ENCODE data around the gene ANXA5.

Gene ANXA5

GRCh38 chr4:121650741-121651140 is 46.0 kb downstream of the ANXA5 start:
- DNase-seq (ENCODE audit: low spot score), result no peak
- no peaks in the 10 kb centered on the region for H3K27me3 ChIP-seq (ENCODE audit: insufficient read depth, poor library complexity, severe bottlenecking)
- no peak for TF ChIP-seq CTCF (IDR thresholded peaks at IDR 0.05; ENCODE audit: poor library complexity, severe bottlenecking)
- no peak overlapping the region for H3K27ac ChIP-seq (ENCODE audit: poor library complexity, severe bottlenecking)
- ATAC-seq (ENCODE audit: low read depth), result no peak
- no peaks in the 10 kb centered on the region for H3K4me1 ChIP-seq (ENCODE audit: insufficient read depth, poor library complexity, severe bottlenecking)
- no peaks in the 10 kb centered on the region for H3K36me3 ChIP-seq (ENCODE audit: low read depth)
- H3K4me3 ChIP-seq (ENCODE audit: severe bottlenecking), result no peak overlapping the region
- no peaks in the 10 kb centered on the region for H3K9me3 ChIP-seq (ENCODE audit: severe bottlenecking)

GRCh38 chr4:121648516-121648915 is 48.3 kb downstream of the ANXA5 start:
- Histone ChIP-seq H3K4me3 (ENCODE audit: severe bottlenecking) (no peak overlapping the region), H3K4me1 (ENCODE audit: insufficient read depth, poor library complexity, severe bottlenecking) (no peaks in the 10 kb centered on the region), H3K27me3 (ENCODE audit: insufficient read depth, poor library complexity, severe bottlenecking) (no peaks in the 10 kb centered on the region), H3K9me3 (ENCODE audit: severe bottlenecking) (no peaks in the 10 kb centered on the region), H3K36me3 (ENCODE audit: low read depth) (no peaks in the 10 kb centered on the region), H3K27ac (ENCODE audit: poor library complexity, severe bottlenecking) (no peak overlapping the region)
- ATAC-seq (ENCODE audit: low read depth), result no peak
- DNase-seq (ENCODE audit: low spot score), result no peak
- no peak for TF ChIP-seq CTCF (IDR thresholded peaks at IDR 0.05; ENCODE audit: poor library complexity, severe bottlenecking)

- no peak overlapping the region for H3K4me3 ChIP-seq (ENCODE audit: severe bottlenecking)
- no peak overlapping the region for H3K27ac ChIP-seq (ENCODE audit: poor library complexity, severe bottlenecking)
- no peak for TF ChIP-seq CTCF (IDR thresholded peaks at IDR 0.05; ENCODE audit: poor library complexity, severe bottlenecking)
- no peak for DNase-seq (ENCODE audit: low spot score)
- H3K4me1 ChIP-seq (ENCODE audit: insufficient read depth, poor library complexity, severe bottlenecking), result no peaks in the 10 kb centered on the region
- H3K36me3 ChIP-seq (ENCODE audit: low read depth), result no peaks in the 10 kb centered on the region
- no peaks in the 10 kb centered on the region for H3K27me3 ChIP-seq (ENCODE audit: insufficient read depth, poor library complexity, severe bottlenecking)
- H3K9me3 ChIP-seq (ENCODE audit: severe bottlenecking), result no peaks in the 10 kb centered on the region
- no peak for ATAC-seq (ENCODE audit: low read depth)
Observed at GRCh38 chr4:121642876-121643585, 53.7 kb downstream of the ANXA5 start.

GRCh38 chr4:121642292-121642691 is 54.5 kb downstream of the ANXA5 start:
- H3K27ac ChIP-seq (ENCODE audit: poor library complexity, severe bottlenecking), result no peak overlapping the region
- H3K9me3 ChIP-seq (ENCODE audit: severe bottlenecking), result no peaks in the 10 kb centered on the region
- ATAC-seq (ENCODE audit: low read depth), result no peak
- DNase-seq (ENCODE audit: low spot score), result no peak
- H3K4me1 ChIP-seq (ENCODE audit: insufficient read depth, poor library complexity, severe bottlenecking), result no peaks in the 10 kb centered on the region
- no peak for TF ChIP-seq CTCF (IDR thresholded peaks at IDR 0.05; ENCODE audit: poor library complexity, severe bottlenecking)
- no peak overlapping the region for H3K4me3 ChIP-seq (ENCODE audit: severe bottlenecking)
- H3K27me3 ChIP-seq (ENCODE audit: insufficient read depth, poor library complexity, severe bottlenecking), result no peaks in the 10 kb centered on the region
- no peaks in the 10 kb centered on the region for H3K36me3 ChIP-seq (ENCODE audit: low read depth)

- no peak for TF ChIP-seq CTCF (IDR thresholded peaks at IDR 0.05; ENCODE audit: poor library complexity, severe bottlenecking)
- no peaks in the 10 kb centered on the region for H3K4me1 ChIP-seq (ENCODE audit: insufficient read depth, poor library complexity, severe bottlenecking)
- ATAC-seq (ENCODE audit: low read depth) (no peak), DNase-seq (ENCODE audit: low spot score) (no peak)
- H3K9me3 ChIP-seq (ENCODE audit: severe bottlenecking), result no peaks in the 10 kb centered on the region
- H3K4me3 ChIP-seq (ENCODE audit: severe bottlenecking), result no peak overlapping the region
- no peaks in the 10 kb centered on the region for H3K27me3 ChIP-seq (ENCODE audit: insufficient read depth, poor library complexity, severe bottlenecking)
- no peaks in the 10 kb centered on the region for H3K36me3 ChIP-seq (ENCODE audit: low read depth)
- H3K27ac ChIP-seq (ENCODE audit: poor library complexity, severe bottlenecking), result no peak overlapping the region
Observed at GRCh38 chr4:121633653-121634052, 63.1 kb downstream of the ANXA5 start.
